GM12892 (cell line): ENCODE results near the gene KBTBD13.
A peak's percentile ranks its signal among the peaks of the same experiment; 100 is the strongest.

ENCODE experiments used
- POLR2A ChIP-seq: IDR thresholded peaks from 2 replicates; pipeline ENCODE4 v1.6.1; 2011; ENCODE audit warnings: low read depth, low read length, control low read depth
- POLR2AphosphoS5 ChIP-seq: IDR thresholded peaks from 2 replicates; pipeline ENCODE4 v1.6.1; 2011; ENCODE audit warnings: low read depth, low read length, control low read depth
- TAF1 ChIP-seq: IDR thresholded peaks from 2 replicates; pipeline ENCODE4 v1.6.1; 2011; ENCODE audit warnings: low read depth, mild to moderate bottlenecking, control low read depth, low read length, borderline replicate concordance

GRCh38 chr15:65028921-65029735 lies 47.4 kb upstream of the KBTBD13 start, which contains the start of gene MTFMT:
- TF ChIP-seq POLR2AphosphoS5 = peak; percentile 79
- no peak for TF ChIP-seq TAF1
- peak; percentile 86 for TF ChIP-seq POLR2A
